AG09309 (cell line): ENCODE measurements around the gene CXCR3.
"Not testable (repeated sequence)": the region's sequence is repeated elsewhere in the genome, so short reads cannot be mapped to it uniquely, and the experiment has no call there.

Experiments used
- DNase-seq: peaks from one replicate; pipeline ENCODE4 v3.0.0-alpha.2; 2010; ENCODE audit warnings: low read depth
- H3K4me3 ChIP-seq: 2 replicates; pipeline ENCODE4 v1.5.1; 2011; ENCODE audit warnings: mild to moderate bottlenecking, low read depth, low read length, moderate library complexity; ENCODE audit not compliant: control insufficient read depth
- TF ChIP-seq, protein P1 (sequence below): IDR thresholded peaks from 2 replicates; pipeline ENCODE4 v1.5.1; 2011; ENCODE audit warnings: mild to moderate bottlenecking, low read depth, low read length, inconsistent platforms; ENCODE audit not compliant: insufficient read depth, control insufficient read depth; ENCODE audit errors: missing control alignments

The CXCR3 gene

DNA sequence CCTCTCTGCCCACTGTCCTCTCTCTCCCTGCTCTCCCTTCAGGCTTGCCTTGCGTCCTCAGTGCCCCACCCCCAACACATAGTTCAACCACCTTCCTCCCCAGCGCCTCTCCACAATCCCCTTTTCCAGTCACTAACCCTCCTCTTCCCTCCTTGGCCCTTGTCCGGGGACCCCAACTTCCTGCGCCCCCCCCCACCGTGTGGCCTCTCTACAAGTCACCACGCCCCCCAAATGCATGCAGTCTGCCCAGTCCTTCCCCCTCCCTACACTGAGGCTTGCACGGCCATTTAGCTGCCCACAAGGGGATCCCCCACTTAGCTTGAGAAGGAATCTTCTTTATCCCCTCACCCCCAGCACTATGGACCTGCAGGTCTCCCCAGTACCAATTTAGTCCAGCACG, 569 bp downstream of the CXCR3 start:
- no peak overlapping the region for H3K4me3 ChIP-seq
- TF ChIP-seq, protein P1, sequence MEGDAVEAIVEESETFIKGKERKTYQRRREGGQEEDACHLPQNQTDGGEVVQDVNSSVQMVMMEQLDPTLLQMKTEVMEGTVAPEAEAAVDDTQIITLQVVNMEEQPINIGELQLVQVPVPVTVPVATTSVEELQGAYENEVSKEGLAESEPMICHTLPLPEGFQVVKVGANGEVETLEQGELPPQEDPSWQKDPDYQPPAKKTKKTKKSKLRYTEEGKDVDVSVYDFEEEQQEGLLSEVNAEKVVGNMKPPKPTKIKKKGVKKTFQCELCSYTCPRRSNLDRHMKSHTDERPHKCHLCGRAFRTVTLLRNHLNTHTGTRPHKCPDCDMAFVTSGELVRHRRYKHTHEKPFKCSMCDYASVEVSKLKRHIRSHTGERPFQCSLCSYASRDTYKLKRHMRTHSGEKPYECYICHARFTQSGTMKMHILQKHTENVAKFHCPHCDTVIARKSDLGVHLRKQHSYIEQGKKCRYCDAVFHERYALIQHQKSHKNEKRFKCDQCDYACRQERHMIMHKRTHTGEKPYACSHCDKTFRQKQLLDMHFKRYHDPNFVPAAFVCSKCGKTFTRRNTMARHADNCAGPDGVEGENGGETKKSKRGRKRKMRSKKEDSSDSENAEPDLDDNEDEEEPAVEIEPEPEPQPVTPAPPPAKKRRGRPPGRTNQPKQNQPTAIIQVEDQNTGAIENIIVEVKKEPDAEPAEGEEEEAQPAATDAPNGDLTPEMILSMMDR: no peak
- DNase-seq: no peak

DNA sequence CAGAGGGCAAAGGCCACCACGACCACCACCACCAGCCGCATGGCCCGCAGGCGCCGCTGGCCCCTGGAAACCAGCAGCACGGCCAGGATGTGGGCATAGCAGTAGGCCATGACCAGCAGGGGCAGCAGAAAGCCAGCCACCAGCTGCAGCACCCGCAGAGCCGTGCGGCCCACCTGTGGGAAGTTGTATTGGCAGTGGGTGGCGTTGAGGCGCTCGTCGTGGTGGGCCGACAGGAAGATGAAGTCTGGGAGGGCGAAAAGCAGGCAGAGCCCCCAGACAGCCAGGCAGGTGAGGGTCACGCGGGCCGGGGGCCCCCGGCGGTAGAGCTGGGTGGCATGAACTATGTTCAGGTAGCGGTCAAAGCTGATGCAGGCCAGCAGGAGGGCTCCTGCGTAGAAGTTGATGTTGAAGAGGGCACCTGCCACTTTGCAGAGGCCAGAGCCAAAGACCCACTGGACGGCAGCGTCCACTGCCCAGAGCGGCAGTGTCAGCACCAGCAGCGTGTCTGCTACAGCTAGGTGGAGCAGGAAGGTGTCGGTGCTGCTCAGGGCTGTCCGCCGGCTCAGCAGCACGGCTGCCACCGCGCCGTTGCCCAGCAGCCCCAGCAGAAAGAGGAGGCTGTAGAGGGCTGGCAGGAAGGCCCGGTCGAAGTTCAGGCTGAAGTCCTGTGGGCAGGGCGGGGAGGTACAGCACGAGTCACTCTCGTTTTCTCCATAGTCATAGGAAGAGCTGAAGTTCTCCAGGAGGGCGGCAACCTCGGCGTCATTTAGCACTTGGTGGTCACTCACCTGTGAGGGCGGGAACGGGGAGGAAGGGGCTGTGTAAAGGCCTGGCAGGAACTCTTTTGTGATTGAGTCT, 1.4 kb downstream of the CXCR3 start:
- H3K4me3 ChIP-seq: no peak overlapping the region
- no peak for DNase-seq
- TF ChIP-seq, protein P1: no peak

DNA sequence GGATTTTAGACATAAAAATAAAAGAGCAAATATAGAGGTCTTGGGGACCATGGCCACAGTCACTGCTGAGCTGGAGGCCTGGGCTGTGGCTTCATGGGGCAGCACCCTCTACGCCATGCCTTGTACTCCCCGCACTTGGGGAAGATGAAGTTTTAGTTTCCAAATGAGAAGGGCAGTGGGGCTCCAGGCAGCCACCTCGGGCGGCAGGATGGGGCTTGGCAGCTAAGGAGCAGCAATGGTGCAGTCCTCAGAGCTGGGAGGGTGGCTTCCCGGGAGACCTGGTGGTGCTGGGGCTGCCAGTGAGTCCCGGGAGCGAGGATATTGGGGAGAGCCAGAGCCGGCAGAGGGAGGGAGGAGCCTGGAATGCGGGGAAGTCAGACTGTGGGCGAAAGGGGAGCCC, 2.4 kb downstream of the CXCR3 start:
- DNase-seq: no peak
- no peak overlapping the region for H3K4me3 ChIP-seq

DNA sequence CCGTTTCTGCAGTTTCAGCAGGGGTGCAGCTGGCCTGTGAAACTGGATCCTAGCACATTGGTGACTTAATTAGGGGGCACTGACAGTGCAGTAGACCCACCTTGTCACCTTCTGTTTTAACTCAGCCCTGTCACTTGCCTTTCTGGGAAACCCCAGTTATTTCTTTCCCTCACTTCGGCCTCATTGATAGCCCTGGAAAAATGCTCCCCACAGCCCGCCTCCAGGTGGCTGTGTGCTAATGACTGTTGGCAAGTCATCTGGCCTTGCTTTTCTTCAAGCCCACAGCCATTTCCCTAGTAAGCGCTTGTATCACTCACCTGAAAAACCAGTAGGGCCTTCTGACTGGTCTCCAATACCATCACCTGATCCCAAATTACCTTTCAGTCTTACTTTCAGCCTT, 3.3 kb downstream of the CXCR3 start:
- H3K4me3 ChIP-seq: no peak overlapping the region
- TF ChIP-seq, protein P1: no peak
- DNase-seq: no peak

More for the DNA sequence above, 2.4 kb downstream of the CXCR3 start:
- TF ChIP-seq, protein P1: no peak

DNA sequence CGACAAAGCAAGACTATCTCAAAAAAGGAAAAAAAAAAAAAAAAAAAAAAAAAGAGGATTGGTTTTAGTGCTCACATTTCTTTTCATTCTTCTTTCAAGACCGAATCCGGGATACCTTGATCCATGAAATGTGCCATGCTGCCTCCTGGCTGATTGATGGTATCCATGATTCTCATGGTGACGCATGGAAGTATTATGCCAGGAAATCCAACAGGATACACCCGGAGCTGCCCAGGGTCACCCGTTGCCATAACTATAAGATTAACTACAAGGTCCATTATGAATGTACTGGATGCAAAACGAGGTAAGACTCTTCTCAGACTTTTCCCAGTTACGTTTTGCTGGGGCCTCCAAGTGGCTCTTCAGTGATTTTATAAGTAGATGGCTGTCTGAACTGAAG, 6.1 kb downstream of the CXCR3 start:
- DNase-seq: no peak
- H3K4me3 ChIP-seq: no peak overlapping the region
- TF ChIP-seq, protein P1: no peak

DNA sequence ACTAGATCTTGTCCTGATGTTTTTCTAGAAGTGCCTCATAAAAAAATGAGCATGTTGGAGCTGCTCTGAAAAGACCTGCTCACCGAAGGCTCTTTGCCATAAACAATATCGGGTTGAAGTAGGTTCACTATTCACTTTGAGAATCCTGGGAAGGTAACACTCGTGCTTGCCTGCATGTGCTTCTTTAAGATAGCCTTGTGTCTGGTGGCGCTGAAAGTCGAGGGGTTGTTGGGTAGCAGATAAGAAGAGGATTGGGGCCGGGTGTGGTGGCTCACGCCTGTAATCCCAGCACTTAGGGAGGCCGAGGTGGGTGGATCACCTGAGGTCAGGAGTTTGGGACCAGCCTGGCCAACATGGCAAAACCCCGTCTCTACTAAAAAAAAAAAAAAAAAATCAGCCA, 6.6 kb downstream of the CXCR3 start:
- H3K4me3 ChIP-seq, DNase-seq: not testable (repeated sequence)

DNA sequence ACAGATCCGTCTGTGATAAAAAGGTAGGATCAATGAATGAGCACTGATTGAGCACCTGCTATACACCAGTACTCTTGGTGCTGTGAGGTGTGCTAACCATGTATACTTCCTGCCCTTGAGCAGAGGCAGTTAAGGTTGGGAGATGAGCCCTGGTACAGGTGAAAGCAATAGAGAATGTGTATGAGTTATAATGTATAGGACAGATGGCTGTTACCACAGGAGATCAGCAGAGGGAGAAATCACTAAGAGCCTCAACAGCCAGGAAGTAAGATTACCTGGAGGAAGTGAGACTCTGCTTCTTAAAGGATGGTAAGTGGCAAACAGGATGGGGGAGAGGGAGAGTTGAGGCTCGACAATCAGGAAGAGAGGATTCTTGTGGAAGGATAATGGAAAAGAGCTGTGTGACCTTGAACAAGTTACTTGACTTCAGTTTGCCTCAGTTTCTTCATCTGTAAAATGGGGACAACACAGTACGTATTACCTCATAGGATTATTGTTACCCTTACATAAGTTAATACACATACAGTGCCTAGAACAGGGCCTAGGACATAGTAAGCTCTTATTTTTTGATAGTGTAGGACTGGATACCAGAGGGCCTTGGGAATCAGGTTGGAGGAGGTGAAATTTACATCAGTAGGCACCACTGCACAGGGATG, 9.1 kb downstream of the CXCR3 start:
- no peak overlapping the region for H3K4me3 ChIP-seq
- TF ChIP-seq, protein P1: no peak
- no peak for DNase-seq
